Mucosa of rectum (tissue), 2 donors: ENCODE measurements around the gene BPIFB2.

ENCODE experiments used
- H3K27ac ChIP-seq, 2 donors: one replicate each; pipeline ENCODE4 v1.7.0; 2013; ENCODE audit warnings: inconsistent platforms in 2 of 2, low read depth in 2 of 2, low read length in 2 of 2
- H3K27me3 ChIP-seq, 2 donors: one replicate each; pipeline ENCODE4 v1.7.0; 2013; ENCODE audit warnings: low read length in 2 of 2; ENCODE audit not compliant: control insufficient read depth in 2 of 2, insufficient read depth in 2 of 2
- H3K36me3 ChIP-seq, 2 donors: one replicate each; pipeline ENCODE4 v1.7.0; 2013; ENCODE audit warnings: low read length in 2 of 2; ENCODE audit not compliant: control insufficient read depth in 2 of 2, insufficient read depth in 2 of 2
- H3K4me1 ChIP-seq, 2 donors: one replicate each; pipeline ENCODE4 v1.7.0; 2013; ENCODE audit warnings: low read length in 2 of 2, mild to moderate bottlenecking in 1 of 2; ENCODE audit not compliant: control insufficient read depth in 2 of 2, insufficient read depth in 2 of 2
- H3K4me3 ChIP-seq, 2 donors: one replicate each; pipeline ENCODE4 v1.7.0; 2013; ENCODE audit warnings: low read length in 2 of 2
- H3K9ac ChIP-seq, 2 donors: one replicate each; pipeline ENCODE4 v1.7.0; 2013; ENCODE audit warnings: low read length in 2 of 2, low read depth in 1 of 2, mild to moderate bottlenecking in 1 of 2
- H3K9me3 ChIP-seq, 2 donors: one replicate each; pipeline ENCODE4 v1.7.0; 2013; ENCODE audit warnings: low read length in 2 of 2; ENCODE audit not compliant: control insufficient read depth in 2 of 2
- donor health status: healthy.
- donor health status: Normal muscosa, but diverticular disease.

BPIFB2 gene

DNA sequence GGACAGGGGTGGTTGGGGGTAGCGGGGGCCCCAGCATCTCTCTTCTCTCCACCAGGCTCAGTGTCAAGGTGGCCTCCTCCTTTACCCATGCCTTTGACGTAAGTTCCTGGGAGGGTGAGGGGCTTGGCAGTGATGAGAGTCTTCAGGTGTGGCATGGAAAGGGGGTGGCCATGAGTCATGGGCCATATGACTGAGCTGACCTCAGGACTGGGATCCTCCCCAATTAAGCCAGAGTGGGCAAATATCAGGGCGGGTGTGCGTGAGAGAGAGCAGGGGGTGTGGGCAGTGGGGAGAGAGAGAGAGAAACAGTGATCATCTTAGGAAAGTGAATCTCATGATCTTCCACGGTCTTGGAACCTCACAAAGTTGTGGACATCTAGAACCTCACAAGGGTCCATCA lies 63.7 kb downstream of the BPIFB2 start:
- Histone ChIP-seq H3K9ac (no peak overlapping the region), H3K4me1 (no peaks in the 10 kb centered on the region), H3K9me3 (no peaks in the 10 kb centered on the region), H3K27me3 (no peaks in the 10 kb centered on the region), H3K36me3 (no peaks in the 10 kb centered on the region), H3K27ac (no peak overlapping the region), H3K4me3 (no peak overlapping the region)

GRCh38 chr20:33072362-33072761 lies 64.9 kb downstream of the BPIFB2 start:
- Histone ChIP-seq H3K27me3 (no peaks in the 10 kb centered on the region), H3K9me3 (no peaks in the 10 kb centered on the region), H3K9ac (no peak overlapping the region), H3K36me3 (no peaks in the 10 kb centered on the region), H3K4me1 (no peaks in the 10 kb centered on the region), H3K4me3 (no peak overlapping the region), H3K27ac (no peak overlapping the region)

- no peak overlapping the region for H3K27ac ChIP-seq
- no peaks in the 10 kb centered on the region for H3K36me3 ChIP-seq
- H3K4me3 ChIP-seq, result no peak overlapping the region
- no peaks in the 10 kb centered on the region for H3K27me3 ChIP-seq
- H3K9ac ChIP-seq, result no peak overlapping the region
- H3K9me3 ChIP-seq, result no peaks in the 10 kb centered on the region
- H3K4me1 ChIP-seq, result no peaks in the 10 kb centered on the region
Measured at GRCh38 chr20:33072813-33073212, 65.3 kb downstream of the BPIFB2 start.
